GM21723 (cell line): ENCODE data around the gene CYP3A4.
"Not testable (repeated sequence)": the region's sequence is repeated elsewhere in the genome, so short reads cannot be mapped to it uniquely, and the experiment has no call there.

Source experiments
- ATAC-seq: cut with Tn5 transposase; IDR thresholded peaks from one replicate; pipeline ENCODE4 v1.9.1; 2021; ENCODE audit warnings: mild to moderate bottlenecking, moderate library complexity; ENCODE audit not compliant: unreplicated experiment

CYP3A4 gene

GRCh38 chr7:99784007-99784406 lies at the start of gene CYP3A4:
Gene CYP3A4 (minus strand): TSS chr7:99784184. CDS start chr7:99784081, 103 bp downstream.
- no peak for ATAC-seq

- ATAC-seq, result no peak
These were observed 49.4 kb upstream of the CYP3A4 start for GRCh38 chr7:99833289-99833877.

GRCh38 chr7:99831595-99831994 lies 47.6 kb upstream of the CYP3A4 start:
- no peak for ATAC-seq

- no peak for ATAC-seq
These were observed 45.7 kb upstream of the CYP3A4 start for GRCh38 chr7:99829524-99830160.

GRCh38 chr7:99828811-99829210 lies 44.8 kb upstream of the CYP3A4 start:
- no peak for ATAC-seq

- no peak for ATAC-seq
These were observed 43.2 kb upstream of the CYP3A4 start for GRCh38 chr7:99827040-99827778.

- no peak for ATAC-seq
These were observed 41.9 kb upstream of the CYP3A4 start for GRCh38 chr7:99825873-99826272.

- no peak for ATAC-seq
These were observed 41.5 kb upstream of the CYP3A4 start for GRCh38 chr7:99825452-99825851.

GRCh38 chr7:99824091-99824490 lies 40.1 kb upstream of the CYP3A4 start:
- no peak for ATAC-seq

- ATAC-seq, result no peak
These were observed 39.0 kb upstream of the CYP3A4 start for GRCh38 chr7:99822731-99823718.

- no peak for ATAC-seq
These were observed 36.5 kb upstream of the CYP3A4 start for GRCh38 chr7:99820408-99821027.

- no peak for ATAC-seq
These were observed 24.8 kb upstream of the CYP3A4 start for GRCh38 chr7:99808766-99809165.

- no peak for ATAC-seq
These were observed 23.0 kb upstream of the CYP3A4 start for GRCh38 chr7:99806839-99807478.

GRCh38 chr7:99805641-99806040 lies 21.7 kb upstream of the CYP3A4 start:
- no peak for ATAC-seq

- not testable (repeated sequence) for ATAC-seq
These were observed 19.1 kb upstream of the CYP3A4 start for GRCh38 chr7:99803118-99803517.

- not testable (repeated sequence) for ATAC-seq
These were observed 17.4 kb upstream of the CYP3A4 start for GRCh38 chr7:99801407-99801806.

GRCh38 chr7:99798972-99799371 lies 15.0 kb upstream of the CYP3A4 start:
- ATAC-seq, result no peak

GRCh38 chr7:99795864-99796263 lies 11.9 kb upstream of the CYP3A4 start:
- not testable (repeated sequence) for ATAC-seq

- ATAC-seq, result no peak
These were observed 10.9 kb upstream of the CYP3A4 start for GRCh38 chr7:99794585-99795502.
